ENCODE data around the gene MAGEB17.
"Not testable (repeated sequence)": the region's sequence is repeated elsewhere in the genome, so short reads cannot be mapped to it uniquely, and the experiment has no call there.

The MAGEB17 gene

DNA sequence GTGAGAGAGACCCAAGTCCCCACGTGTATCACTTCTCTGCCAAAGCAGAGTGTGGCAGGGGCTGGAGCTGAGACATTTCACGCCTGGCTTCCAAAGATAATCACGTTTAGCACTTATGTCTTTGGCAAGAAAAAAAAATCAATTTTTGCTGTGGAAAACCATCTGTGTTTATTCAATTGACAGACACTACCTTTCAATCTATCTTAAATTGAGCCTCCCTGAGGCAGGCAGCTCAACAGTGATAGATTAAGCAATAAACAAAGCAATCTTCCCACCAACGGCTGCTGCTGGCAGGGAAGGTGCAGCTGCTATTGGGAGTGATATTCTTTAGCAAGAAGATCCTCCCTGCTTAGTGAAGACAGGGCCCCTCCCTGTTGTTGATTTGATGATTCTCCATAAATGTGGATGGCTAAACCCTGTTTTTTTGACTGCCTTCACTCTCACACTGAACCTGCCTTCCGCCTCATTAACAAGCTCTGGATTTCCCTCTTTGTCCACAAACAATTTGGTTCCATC lies 11.6 kb upstream of the MAGEB17 start:
- no peak for DNase-seq (ENCODE audit: low read depth, low spot score)

GRCh38 chrX:16156692-16157331 lies 10.5 kb upstream of the MAGEB17 start:
- Histone ChIP-seq H3K4me3 (ENCODE audit: insufficient read length, low read depth) (no peak overlapping the region), H3K36me3 (ENCODE audit: insufficient read depth, insufficient read length, low read length) (no peaks in the 10 kb centered on the region), H3K4me1 (ENCODE audit: insufficient read depth, insufficient read length) (no peaks in the 10 kb centered on the region), H3K9ac (ENCODE audit: insufficient read length, low read depth) (no peak overlapping the region), H3K27me3 (ENCODE audit: insufficient read depth, insufficient read length) (no peaks in the 10 kb centered on the region), H3K9me3 (ENCODE audit: insufficient read depth, low read length) (peaks cover 9% of the 10 kb centered on the region)
- DNase-seq (ENCODE audit: low read depth, low spot score): no peak
- TF ChIP-seq SUZ12 (IDR thresholded peaks at IDR 0.05; ENCODE audit: extremely low read depth, insufficient read depth, insufficient read length) (no peak), ZNF274 (IDR thresholded peaks at IDR 0.05; ENCODE audit: low read depth, low read length) (no peak), YY1 (IDR thresholded peaks at IDR 0.05; ENCODE audit: insufficient read depth, insufficient read length) (no peak)

More for the DNA sequence above, 11.6 kb upstream of the MAGEB17 start:
- no peaks in the 10 kb centered on the region for H3K4me1 ChIP-seq (ENCODE audit: insufficient read depth, insufficient read length)
- no peaks in the 10 kb centered on the region for H3K36me3 ChIP-seq (ENCODE audit: insufficient read depth, insufficient read length, low read length)
- no peak overlapping the region for H3K9ac ChIP-seq (ENCODE audit: insufficient read length, low read depth)
- H3K27me3 ChIP-seq (ENCODE audit: insufficient read depth, insufficient read length): no peaks in the 10 kb centered on the region
- H3K4me3 ChIP-seq (ENCODE audit: insufficient read length, low read depth): no peak overlapping the region
- H3K9me3 ChIP-seq (ENCODE audit: insufficient read depth, low read length): peaks cover 3% of the 10 kb centered on the region; the same call in 1 of the 2 replicates
- no peak for TF ChIP-seq ZNF274 (IDR thresholded peaks at IDR 0.05; ENCODE audit: low read depth, low read length)
- TF ChIP-seq SUZ12 (IDR thresholded peaks at IDR 0.05; ENCODE audit: extremely low read depth, insufficient read depth, insufficient read length): no peak
- no peak for TF ChIP-seq YY1 (IDR thresholded peaks at IDR 0.05; ENCODE audit: insufficient read depth, insufficient read length)

- no peak for TF ChIP-seq SUZ12 (IDR thresholded peaks at IDR 0.05; ENCODE audit: extremely low read depth, insufficient read depth, insufficient read length)
- Histone ChIP-seq H3K4me3 (ENCODE audit: insufficient read length, low read depth) (no peak overlapping the region), H3K9me3 (ENCODE audit: insufficient read depth, low read length) (peaks cover 37% of the 10 kb centered on the region), H3K36me3 (ENCODE audit: insufficient read depth, insufficient read length, low read length) (no peaks in the 10 kb centered on the region), H3K4me1 (ENCODE audit: insufficient read depth, insufficient read length) (no peaks in the 10 kb centered on the region), H3K27me3 (ENCODE audit: insufficient read depth, insufficient read length) (no peaks in the 10 kb centered on the region), H3K9ac (ENCODE audit: insufficient read length, low read depth) (no peak overlapping the region)
- DNase-seq (ENCODE audit: low read depth, low spot score): no peak
Measured at GRCh38 chrX:16160729-16161128, 6.6 kb upstream of the MAGEB17 start.

DNA sequence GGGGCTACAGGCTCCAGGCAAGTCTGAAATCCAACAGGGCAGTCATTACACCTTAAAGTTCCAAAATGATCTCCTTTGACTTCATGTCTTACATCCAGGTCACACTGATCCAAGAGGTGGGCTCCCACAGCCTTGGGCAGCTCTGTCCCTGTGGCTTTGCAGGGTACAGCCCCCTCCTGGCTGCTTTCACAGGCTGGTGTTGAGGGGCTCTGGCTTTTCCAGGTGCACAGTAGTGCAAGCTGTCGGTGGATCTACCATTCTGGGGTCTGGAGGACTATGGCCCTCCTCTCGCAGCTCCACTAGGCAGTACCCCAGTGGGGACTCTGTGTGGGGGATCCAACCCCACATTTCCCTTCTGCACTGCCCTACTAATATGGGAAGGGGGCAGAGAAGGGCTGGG lies 6.1 kb upstream of the MAGEB17 start:
- not testable (repeated sequence) for H3K4me1 ChIP-seq (ENCODE audit: insufficient read depth, insufficient read length); H3K36me3 ChIP-seq (ENCODE audit: insufficient read depth, insufficient read length, low read length); DNase-seq (ENCODE audit: low read depth, low spot score); H3K9ac ChIP-seq (ENCODE audit: insufficient read length, low read depth); H3K27me3 ChIP-seq (ENCODE audit: insufficient read depth, insufficient read length); H3K4me3 ChIP-seq (ENCODE audit: insufficient read length, low read depth)
- peaks cover 37% of the 10 kb centered on the region for H3K9me3 ChIP-seq (ENCODE audit: insufficient read depth, low read length)

GRCh38 chrX:16162391-16162790 lies 4.9 kb upstream of the MAGEB17 start:
- Histone ChIP-seq H3K9me3 (ENCODE audit: insufficient read depth, low read length) (peaks cover 45% of the 10 kb centered on the region), H3K4me3 (ENCODE audit: insufficient read length, low read depth) (no peak overlapping the region), H3K36me3 (ENCODE audit: insufficient read depth, insufficient read length, low read length) (no peaks in the 10 kb centered on the region), H3K4me1 (ENCODE audit: insufficient read depth, insufficient read length) (no peaks in the 10 kb centered on the region), H3K27me3 (ENCODE audit: insufficient read depth, insufficient read length) (no peaks in the 10 kb centered on the region), H3K9ac (ENCODE audit: insufficient read length, low read depth) (no peak overlapping the region)
- TF ChIP-seq YY1 (IDR thresholded peaks at IDR 0.05; ENCODE audit: insufficient read depth, insufficient read length): no peak
- TF ChIP-seq SUZ12 (IDR thresholded peaks at IDR 0.05; ENCODE audit: extremely low read depth, insufficient read depth, insufficient read length): no peak
- no peak for TF ChIP-seq ZNF274 (IDR thresholded peaks at IDR 0.05; ENCODE audit: low read depth, low read length)
- no peak for DNase-seq (ENCODE audit: low read depth, low spot score)

DNA sequence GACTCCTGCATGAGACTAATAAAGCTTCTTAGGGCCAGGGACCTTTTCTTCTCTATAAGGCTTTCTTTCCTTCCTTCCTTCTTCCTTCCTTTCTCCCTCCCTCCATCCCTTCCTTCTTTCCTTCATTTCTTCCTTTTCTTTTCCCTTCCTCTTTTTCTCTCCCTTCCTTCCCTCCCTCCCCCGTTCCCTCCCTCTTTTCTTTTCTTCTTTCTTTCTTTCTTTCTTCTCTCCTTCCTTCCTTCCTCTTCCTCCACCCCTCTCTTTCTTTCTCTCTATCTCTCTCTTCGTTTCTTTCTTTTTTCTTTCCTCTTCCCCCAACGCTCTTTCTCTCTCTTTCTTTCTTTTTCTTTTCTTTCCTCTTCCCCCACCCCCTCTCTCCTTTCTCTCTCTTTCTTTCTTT lies 2.5 kb upstream of the MAGEB17 start:
- H3K9ac ChIP-seq (ENCODE audit: insufficient read length, low read depth): no peak overlapping the region
- TF ChIP-seq SUZ12 (IDR thresholded peaks at IDR 0.05; ENCODE audit: extremely low read depth, insufficient read depth, insufficient read length) (no peak), YY1 (IDR thresholded peaks at IDR 0.05; ENCODE audit: insufficient read depth, insufficient read length) (no peak), ZNF274 (IDR thresholded peaks at IDR 0.05; ENCODE audit: low read depth, low read length) (no peak)
- H3K27me3 ChIP-seq (ENCODE audit: insufficient read depth, insufficient read length): no peaks in the 10 kb centered on the region
- no peak for DNase-seq (ENCODE audit: low read depth, low spot score)
- peaks cover 44% of the 10 kb centered on the region; the same call in 1 of the 2 replicates for H3K9me3 ChIP-seq (ENCODE audit: insufficient read depth, low read length)
- H3K4me1 ChIP-seq (ENCODE audit: insufficient read depth, insufficient read length): no peaks in the 10 kb centered on the region
- no peaks in the 10 kb centered on the region for H3K36me3 ChIP-seq (ENCODE audit: insufficient read depth, insufficient read length, low read length)
- no peak overlapping the region for H3K4me3 ChIP-seq (ENCODE audit: insufficient read length, low read depth)

- TF ChIP-seq ZNF274 (IDR thresholded peaks at IDR 0.05; ENCODE audit: low read depth, low read length) (no peak), SUZ12 (IDR thresholded peaks at IDR 0.05; ENCODE audit: extremely low read depth, insufficient read depth, insufficient read length) (no peak), YY1 (IDR thresholded peaks at IDR 0.05; ENCODE audit: insufficient read depth, insufficient read length) (no peak)
- H3K4me3 ChIP-seq (ENCODE audit: insufficient read length, low read depth): no peak overlapping the region
- peaks cover 10% of the 10 kb centered on the region; the same call in 1 of the 2 replicates for H3K9me3 ChIP-seq (ENCODE audit: insufficient read depth, low read length)
- H3K4me1 ChIP-seq (ENCODE audit: insufficient read depth, insufficient read length): no peaks in the 10 kb centered on the region
- H3K9ac ChIP-seq (ENCODE audit: insufficient read length, low read depth): no peak overlapping the region
- DNase-seq (ENCODE audit: low read depth, low spot score): no peak
- H3K27me3 ChIP-seq (ENCODE audit: insufficient read depth, insufficient read length): no peaks in the 10 kb centered on the region
- H3K36me3 ChIP-seq (ENCODE audit: insufficient read depth, insufficient read length, low read length): no peaks in the 10 kb centered on the region
Measured at GRCh38 chrX:16171039-16171438, 3.8 kb downstream of the MAGEB17 start.
